Measurements from ENCODE around the gene RWDD1. TPM values are rescaled to one million over a fixed set of nuclear protein-coding genes. Genes with fewer than 3 reads are reported as not detected.

The RWDD1 gene
- total RNA-seq, 1 experiment from 2014 or later, result 22.9 TPM

DNA sequence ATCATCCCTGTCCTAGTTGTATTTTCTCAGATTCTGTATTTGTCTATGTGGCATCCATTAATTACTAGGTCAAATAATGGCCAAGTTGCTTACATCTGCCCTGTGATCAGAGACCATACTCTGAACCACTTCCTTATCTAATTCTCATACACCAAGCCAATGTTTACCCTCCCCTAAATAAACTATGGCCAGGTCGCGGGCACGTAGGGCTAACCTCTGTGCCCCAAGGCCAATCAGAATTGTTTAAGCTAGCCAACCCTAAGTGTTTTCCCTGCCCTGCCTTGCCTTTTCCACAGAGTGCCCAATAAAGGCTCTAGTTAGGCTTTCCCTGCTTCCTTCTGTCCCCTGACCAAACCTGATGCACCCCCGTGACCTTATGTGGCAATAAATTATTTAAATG, 20.5 kb upstream of the RWDD1 start:
- CTCF ChIA-PET, result no interaction called here
- no peak for DNase-seq

DNA sequence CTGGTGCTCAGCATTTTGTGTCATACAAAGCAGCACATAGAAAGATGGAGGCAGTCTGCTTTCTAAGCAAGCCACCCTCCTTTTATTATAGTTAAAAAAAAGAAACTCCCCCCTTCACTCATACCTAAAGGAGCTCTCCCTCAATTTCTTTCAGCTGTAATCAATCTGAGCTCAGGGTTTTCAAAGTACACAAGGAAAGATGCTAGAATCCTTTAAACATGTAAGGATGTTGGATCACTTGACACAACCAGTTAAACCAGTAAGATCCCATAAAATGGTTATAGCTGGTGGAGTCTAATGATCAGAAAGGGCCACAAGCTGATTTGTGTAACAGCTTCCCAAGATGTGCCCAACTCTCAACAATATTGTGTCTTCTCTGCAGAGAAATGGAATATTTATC, 17.9 kb upstream of the RWDD1 start, which contains the start of gene CALHM4:
CALHM4 (plus strand) TSS at position 301 of the 400 bp plus-strand sequence; CDS start at position 344, 43 bp downstream.
- CTCF ChIA-PET, result no interaction called here
- Histone ChIP-seq H3K36me3 (ENCODE audit: low read depth) (no peaks in the 10 kb centered on the region), H3K9me3 (ENCODE audit: insufficient read depth, low read depth) (no peaks in the 10 kb centered on the region), H3K79me2 (ENCODE audit: low read depth) (no peaks in the 10 kb centered on the region), H2AFZ (no peak within 1 kb of the TSS), H3K27me3 (ENCODE audit: insufficient read depth, low read depth) (no peaks in the 10 kb centered on the region), H3K27ac (no peak within 1 kb of the TSS), H3K4me2 (no peak within 1 kb of the TSS), H3K4me3 (no peak within 1 kb of the TSS), H3K4me1 (replicated peaks; ENCODE audit: insufficient read depth) (peaks cover 12% of the 10 kb centered on the region; the same call in 1 of the 2 replicates), H4K20me1 (ENCODE audit: insufficient read depth) (no peaks in the 10 kb centered on the region), H3K9me2 (ENCODE audit: insufficient read depth) (no peaks in the 10 kb centered on the region), H3F3A (ENCODE audit: insufficient read depth, low read depth) (peaks cover 11% of the 10 kb centered on the region; the same call in 1 of the 2 replicates)
- intact Hi-C loops (cut with micrococcal nuclease; ENCODE audit: unreplicated experiment), result no loop called here
- BruUV-seq (replicated peaks), result no TSS peak
- POLR2A ChIA-PET (ENCODE audit: unreplicated experiment), result no interaction called here
- TF ChIP-seq EZH2 (IDR thresholded peaks at IDR 0.05; ENCODE audit: low read depth), result no peak
- TF ChIP-seq, protein P1, sequence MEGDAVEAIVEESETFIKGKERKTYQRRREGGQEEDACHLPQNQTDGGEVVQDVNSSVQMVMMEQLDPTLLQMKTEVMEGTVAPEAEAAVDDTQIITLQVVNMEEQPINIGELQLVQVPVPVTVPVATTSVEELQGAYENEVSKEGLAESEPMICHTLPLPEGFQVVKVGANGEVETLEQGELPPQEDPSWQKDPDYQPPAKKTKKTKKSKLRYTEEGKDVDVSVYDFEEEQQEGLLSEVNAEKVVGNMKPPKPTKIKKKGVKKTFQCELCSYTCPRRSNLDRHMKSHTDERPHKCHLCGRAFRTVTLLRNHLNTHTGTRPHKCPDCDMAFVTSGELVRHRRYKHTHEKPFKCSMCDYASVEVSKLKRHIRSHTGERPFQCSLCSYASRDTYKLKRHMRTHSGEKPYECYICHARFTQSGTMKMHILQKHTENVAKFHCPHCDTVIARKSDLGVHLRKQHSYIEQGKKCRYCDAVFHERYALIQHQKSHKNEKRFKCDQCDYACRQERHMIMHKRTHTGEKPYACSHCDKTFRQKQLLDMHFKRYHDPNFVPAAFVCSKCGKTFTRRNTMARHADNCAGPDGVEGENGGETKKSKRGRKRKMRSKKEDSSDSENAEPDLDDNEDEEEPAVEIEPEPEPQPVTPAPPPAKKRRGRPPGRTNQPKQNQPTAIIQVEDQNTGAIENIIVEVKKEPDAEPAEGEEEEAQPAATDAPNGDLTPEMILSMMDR (conservative IDR thresholded peaks at IDR 0.05), result no peak
- DNase-seq, result no peak

More for the DNA sequence above, 20.5 kb upstream of the RWDD1 start:
- H3K79me2 ChIP-seq (ENCODE audit: low read depth), result no peaks in the 10 kb centered on the region
- TF ChIP-seq, protein P1 (conservative IDR thresholded peaks at IDR 0.05), result no peak
- TF ChIP-seq EZH2 (IDR thresholded peaks at IDR 0.05; ENCODE audit: low read depth), result no peak
- H3K27ac ChIP-seq, result no peak overlapping the region
- no peak overlapping the region for H3K4me3 ChIP-seq
- H3K27me3 ChIP-seq (ENCODE audit: insufficient read depth, low read depth), result no peaks in the 10 kb centered on the region
- H3K36me3 ChIP-seq (ENCODE audit: low read depth), result no peaks in the 10 kb centered on the region
- no peaks in the 10 kb centered on the region for H3F3A ChIP-seq (ENCODE audit: insufficient read depth, low read depth)
- no peaks in the 10 kb centered on the region for H4K20me1 ChIP-seq (ENCODE audit: insufficient read depth)
- H3K4me1 ChIP-seq (replicated peaks; ENCODE audit: insufficient read depth), result no peaks in the 10 kb centered on the region
- BruUV-seq (replicated peaks), result no TSS peak
- POLR2A ChIA-PET (ENCODE audit: unreplicated experiment), result no interaction called here
- H3K9me3 ChIP-seq (ENCODE audit: insufficient read depth, low read depth), result no peaks in the 10 kb centered on the region
- H3K4me2 ChIP-seq, result no peak overlapping the region
- no peak overlapping the region for H2AFZ ChIP-seq
- H3K9me2 ChIP-seq (ENCODE audit: insufficient read depth), result no peaks in the 10 kb centered on the region
- intact Hi-C loops (cut with micrococcal nuclease; ENCODE audit: unreplicated experiment), result no loop called here

DNA sequence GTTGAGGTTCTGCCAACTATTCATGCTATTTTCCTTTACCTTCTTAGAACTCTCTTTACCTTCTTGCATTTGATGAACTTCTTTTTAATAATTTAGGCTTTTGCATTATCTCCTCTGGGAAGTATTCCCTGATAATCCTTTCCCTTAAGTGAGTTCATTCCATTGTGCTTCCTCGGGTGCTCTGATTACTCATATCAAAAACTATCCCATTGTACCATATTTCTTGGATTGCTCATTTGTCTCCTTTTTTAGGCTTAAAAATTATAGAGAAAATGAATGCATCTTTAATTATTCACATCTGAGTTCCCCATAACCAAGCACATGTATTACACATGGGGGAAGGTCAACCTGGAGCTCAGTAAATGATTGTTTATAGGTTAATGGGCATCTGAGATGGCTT, 15.2 kb upstream of the RWDD1 start:
- no TSS peak for BruUV-seq (replicated peaks)
- Histone ChIP-seq H4K20me1 (ENCODE audit: insufficient read depth) (no peaks in the 10 kb centered on the region), H3K9me3 (ENCODE audit: insufficient read depth, low read depth) (no peaks in the 10 kb centered on the region), H3K4me1 (replicated peaks; ENCODE audit: insufficient read depth) (peaks cover 14% of the 10 kb centered on the region; the same call in 1 of the 2 replicates), H3K4me2 (no peak overlapping the region), H3F3A (ENCODE audit: insufficient read depth, low read depth) (peaks cover 11% of the 10 kb centered on the region; the same call in 1 of the 2 replicates), H3K27ac (no peak overlapping the region), H3K36me3 (ENCODE audit: low read depth) (no peaks in the 10 kb centered on the region), H3K4me3 (no peak overlapping the region), H3K9me2 (ENCODE audit: insufficient read depth) (no peaks in the 10 kb centered on the region; the same call in 1 of the 2 replicates), H3K27me3 (ENCODE audit: insufficient read depth, low read depth) (no peaks in the 10 kb centered on the region), H3K79me2 (ENCODE audit: low read depth) (no peaks in the 10 kb centered on the region), H2AFZ (no peak overlapping the region)
- intact Hi-C loops (cut with micrococcal nuclease; ENCODE audit: unreplicated experiment), result no loop called here
- TF ChIP-seq, protein P1 (conservative IDR thresholded peaks at IDR 0.05), result no peak
- TF ChIP-seq EZH2 (IDR thresholded peaks at IDR 0.05; ENCODE audit: low read depth), result no peak
- CTCF ChIA-PET, result no interaction called here
- POLR2A ChIA-PET (ENCODE audit: unreplicated experiment), result no interaction called here
- DNase-seq, result no peak
